ENCODE measurements around the gene KIFC1. TPM values are rescaled to one million over a fixed set of nuclear protein-coding genes. Genes with fewer than 3 reads are reported as not detected.
A peak's percentile ranks its signal among the peaks of the same experiment; 100 is the strongest.

Gene KIFC1
- total RNA-seq, 2 experiments from 2014 or later, result 1.2 to 1.6 TPM

DNA sequence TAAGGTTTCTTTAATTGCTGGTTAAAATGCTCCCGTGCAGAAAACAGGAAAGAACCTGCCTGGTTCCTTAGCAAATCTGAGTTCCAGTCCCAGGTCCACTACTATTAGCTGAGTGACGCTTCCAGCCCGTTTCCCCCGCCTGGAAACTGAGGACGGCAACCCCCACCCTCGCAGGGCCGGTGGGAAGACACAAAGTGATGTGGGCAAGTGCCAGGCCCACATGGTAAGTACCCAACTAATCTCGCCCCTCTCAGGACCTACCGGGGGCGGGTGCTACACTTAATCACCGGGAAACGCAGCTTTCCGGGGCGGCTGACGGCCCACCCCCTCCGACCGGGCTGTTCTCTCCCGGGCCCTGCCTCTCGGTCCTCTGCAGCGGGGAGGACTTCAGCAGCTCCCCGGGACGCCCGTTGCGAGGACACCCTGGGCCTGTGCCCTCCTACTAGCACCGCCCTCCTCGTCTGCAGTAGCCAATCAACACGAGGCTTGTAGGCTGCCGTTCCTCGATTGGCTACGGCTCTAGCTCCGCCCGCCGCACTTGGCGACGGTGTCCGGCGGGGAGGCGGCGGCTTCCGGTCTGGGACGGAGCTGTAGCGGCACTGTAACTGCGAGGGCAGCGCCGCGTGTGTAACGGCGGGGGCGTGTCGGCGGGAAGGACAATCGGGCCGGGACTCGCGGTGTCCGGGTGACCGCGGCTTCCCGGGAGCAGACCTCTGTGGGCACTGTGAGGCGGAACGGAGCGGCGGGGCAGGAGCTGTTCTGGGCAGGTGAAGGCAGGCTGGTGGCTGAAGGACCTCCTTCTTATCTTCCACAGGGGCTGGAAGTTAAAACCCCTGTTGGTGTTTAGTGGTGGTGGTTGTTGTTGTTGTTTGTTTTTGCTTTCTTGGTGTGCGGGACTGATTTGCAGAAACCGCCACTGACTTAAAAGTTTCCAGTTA lies 62.7 kb downstream of the KIFC1 start, which contains the start of gene ZBTB9:
Gene ZBTB9 (plus strand): TSS at position 568 of the 938 bp plus-strand sequence. CDS start 525 bp downstream, outside the sequence.
- peak; percentile 98 for ATAC-seq (ENCODE audit: poor library complexity)
- Mint-ChIP-seq H3K27ac (peak within 1 kb of the TSS; percentile 87), H3K27me3 (no peaks in the 10 kb centered on the region), H3K36me3 (ENCODE audit: low read depth) (peaks cover 40% of the 10 kb centered on the region), H3K9me3 (no peaks in the 10 kb centered on the region), H3K4me1 (ENCODE audit: low read depth) (peaks cover 41% of the 10 kb centered on the region), H3K4me3 (peak within 1 kb of the TSS; percentile 92)
- TF ChIP-seq, protein P1, sequence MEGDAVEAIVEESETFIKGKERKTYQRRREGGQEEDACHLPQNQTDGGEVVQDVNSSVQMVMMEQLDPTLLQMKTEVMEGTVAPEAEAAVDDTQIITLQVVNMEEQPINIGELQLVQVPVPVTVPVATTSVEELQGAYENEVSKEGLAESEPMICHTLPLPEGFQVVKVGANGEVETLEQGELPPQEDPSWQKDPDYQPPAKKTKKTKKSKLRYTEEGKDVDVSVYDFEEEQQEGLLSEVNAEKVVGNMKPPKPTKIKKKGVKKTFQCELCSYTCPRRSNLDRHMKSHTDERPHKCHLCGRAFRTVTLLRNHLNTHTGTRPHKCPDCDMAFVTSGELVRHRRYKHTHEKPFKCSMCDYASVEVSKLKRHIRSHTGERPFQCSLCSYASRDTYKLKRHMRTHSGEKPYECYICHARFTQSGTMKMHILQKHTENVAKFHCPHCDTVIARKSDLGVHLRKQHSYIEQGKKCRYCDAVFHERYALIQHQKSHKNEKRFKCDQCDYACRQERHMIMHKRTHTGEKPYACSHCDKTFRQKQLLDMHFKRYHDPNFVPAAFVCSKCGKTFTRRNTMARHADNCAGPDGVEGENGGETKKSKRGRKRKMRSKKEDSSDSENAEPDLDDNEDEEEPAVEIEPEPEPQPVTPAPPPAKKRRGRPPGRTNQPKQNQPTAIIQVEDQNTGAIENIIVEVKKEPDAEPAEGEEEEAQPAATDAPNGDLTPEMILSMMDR (IDR thresholded peaks at IDR 0.05), result no peak
- CTCF ChIA-PET, result interaction anchor here (0.6 to 2.0 kb wide), 4 partner anchors 63 to 1189 kb away, joined by 3 to 11 read pairs (median 5); partner anchors contain the start of genes B3GALT4 and KIFC1
- H3K27me3 ChIP-seq (ENCODE audit: control insufficient read depth in 1 of 2, insufficient read depth in 2 of 2, low read length in 2 of 2), result no peaks in the 10 kb centered on the region
- H3K9me3 ChIP-seq (ENCODE audit: control insufficient read depth in 1 of 2, insufficient read depth in 1 of 2, low read length in 2 of 2), result no peaks in the 10 kb centered on the region
- H3K4me3 ChIP-seq (ENCODE audit: low read length), result peak within 1 kb of the TSS; percentile 89
- POLR2A ChIA-PET, result interaction anchor here (0.5 to 2.2 kb wide), 23 partner anchors 14 to 482 kb away, joined by 3 to 45 read pairs (median 5); partner anchors contain the start of genes BAK1, CUTA, ITPR3 and PHF1
- H3K27ac ChIP-seq (ENCODE audit: low read depth in 1 of 2, low read length in 2 of 2), result peak within 1 kb of the TSS; percentile 55 to 60
- DNase-seq, result peak; percentile 82 to 97 (median 92)
- intact Hi-C loops (cut with DNase I, micrococcal nuclease), result loop anchor here (1.0 to 10.0 kb wide), 11 partner anchors 25 to 258 kb away; partner anchors contain the start of genes KIFC1 (in 2 of the 2), BAK1 (in 1 of the 2), CUTA (in 1 of the 2) and UQCC2 (in 1 of the 2)
- H3K36me3 ChIP-seq (ENCODE audit: insufficient read depth, low read length), result peaks cover 16% of the 10 kb centered on the region
- H3K4me1 ChIP-seq (ENCODE audit: insufficient read depth, low read length), result peaks cover 33% of the 10 kb centered on the region

DNA sequence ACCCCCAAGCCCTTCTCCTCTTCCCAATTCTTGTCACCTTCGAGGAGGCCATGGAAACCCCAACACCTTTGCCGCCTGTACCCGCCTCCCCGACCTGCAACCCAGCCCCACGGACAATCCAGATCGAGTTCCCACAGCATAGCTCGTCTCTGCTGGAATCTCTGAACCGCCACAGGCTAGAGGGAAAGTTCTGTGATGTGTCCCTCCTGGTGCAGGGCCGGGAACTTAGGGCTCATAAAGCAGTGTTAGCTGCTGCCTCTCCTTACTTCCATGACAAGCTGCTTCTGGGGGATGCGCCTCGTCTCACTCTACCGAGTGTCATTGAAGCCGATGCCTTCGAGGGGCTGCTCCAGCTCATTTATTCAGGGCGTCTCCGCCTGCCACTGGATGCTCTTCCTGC lies 63.4 kb downstream of the KIFC1 start:
- TF ChIP-seq, protein P1 (IDR thresholded peaks at IDR 0.05), result no peak
- Histone ChIP-seq H3K4me1 (ENCODE audit: insufficient read depth, low read length) (peaks cover 33% of the 10 kb centered on the region), H3K27me3 (ENCODE audit: control insufficient read depth in 1 of 2, insufficient read depth in 2 of 2, low read length in 2 of 2) (no peaks in the 10 kb centered on the region), H3K36me3 (ENCODE audit: insufficient read depth, low read length) (peaks cover 13% of the 10 kb centered on the region), H3K9me3 (ENCODE audit: control insufficient read depth in 1 of 2, insufficient read depth in 1 of 2, low read length in 2 of 2) (no peaks in the 10 kb centered on the region), H3K27ac (ENCODE audit: low read depth in 1 of 2, low read length in 2 of 2) (peak overlapping the region in 1 of 2 donors; percentile 49), H3K4me3 (ENCODE audit: low read length) (peak overlapping the region; percentile 89)
- intact Hi-C loops (cut with DNase I, micrococcal nuclease), result loop anchor here (2.0 to 10.0 kb wide), 4 partner anchors 26 to 240 kb away; partner anchors contain the start of gene KIFC1 (in 1 of the 2)
- ChIA-PET CTCF (interaction anchor here (0.6 to 2.0 kb wide), 3 partner anchors 64 to 1188 kb away, joined by 4 to 11 read pairs (median 6); partner anchors contain the start of genes B3GALT4 and KIFC1), POLR2A (interaction anchor here (0.6 to 2.2 kb wide), 14 partner anchors 24 to 483 kb away, joined by 3 to 45 read pairs (median 8); partner anchors contain the start of genes BAK1, CUTA, ITPR3 and PHF1)
- Mint-ChIP-seq H3K27me3 (no peaks in the 10 kb centered on the region), H3K4me1 (ENCODE audit: low read depth) (peaks cover 41% of the 10 kb centered on the region), H3K27ac (peak overlapping the region; percentile 87), H3K9me3 (no peaks in the 10 kb centered on the region), H3K4me3 (peak overlapping the region; percentile 92), H3K36me3 (ENCODE audit: low read depth) (peaks cover 36% of the 10 kb centered on the region)
- DNase-seq (peak in 1 of 14 experiments; percentile 27), ATAC-seq (ENCODE audit: poor library complexity) (no peak)

GRCh38 chr6:33456156-33456555 lies 64.5 kb downstream of the KIFC1 start:
- Histone ChIP-seq H3K4me3 (ENCODE audit: low read length) (no peak overlapping the region), H3K27me3 (ENCODE audit: control insufficient read depth in 1 of 2, insufficient read depth in 2 of 2, low read length in 2 of 2) (no peaks in the 10 kb centered on the region), H3K36me3 (ENCODE audit: insufficient read depth, low read length) (peaks cover 13% of the 10 kb centered on the region), H3K27ac (ENCODE audit: low read depth in 1 of 2, low read length in 2 of 2) (no peak overlapping the region), H3K9me3 (ENCODE audit: control insufficient read depth in 1 of 2, insufficient read depth in 1 of 2, low read length in 2 of 2) (no peaks in the 10 kb centered on the region), H3K4me1 (ENCODE audit: insufficient read depth, low read length) (peaks cover 33% of the 10 kb centered on the region)
- no peaks in the 10 kb centered on the region for H3K27me3 Mint-ChIP-seq
- intact Hi-C loops (cut with DNase I, micrococcal nuclease), result loop anchor here in 1 of 2 experiments (10.0 kb wide), 1 partner anchor 239 kb away; no protein-coding TSS in a partner anchor
- no peak overlapping the region for H3K27ac Mint-ChIP-seq
- H3K4me3 Mint-ChIP-seq, result peak overlapping the region; percentile 60
- H3K36me3 Mint-ChIP-seq (ENCODE audit: low read depth), result peaks cover 32% of the 10 kb centered on the region
- CTCF ChIA-PET, result no interaction called here
- peaks cover 36% of the 10 kb centered on the region for H3K4me1 Mint-ChIP-seq (ENCODE audit: low read depth)
- no peak for ATAC-seq (ENCODE audit: poor library complexity)
- POLR2A ChIA-PET, result interaction anchor here (1.1 kb wide), 1 partner anchor 115 kb away, joined by 3 read pairs; no protein-coding TSS in a partner anchor
- DNase-seq, result peak in 1 of 14 experiments; percentile 25
- TF ChIP-seq, protein P1 (IDR thresholded peaks at IDR 0.05), result no peak
- H3K9me3 Mint-ChIP-seq, result no peaks in the 10 kb centered on the region
